Right ventricle myocardium inferior (tissue), 1 donor: Measurements from ENCODE around the gene SDHD. TPM values are rescaled to one million over a fixed set of nuclear protein-coding genes. Genes with fewer than 3 reads are reported as not detected.
"Not testable (repeated sequence)": the region's sequence is repeated elsewhere in the genome, so short reads cannot be mapped to it uniquely, and the experiment has no call there.

ENCODE experiments used
- ATAC-seq: fragments of 200-7000 bp; cut with Tn5 transposase; one replicate; pipeline ENCODE4 v1.9.1; 2020; ENCODE audit warnings: mild to moderate bottlenecking, moderate library complexity
- DNase-seq: peaks from one replicate; pipeline ENCODE4 v3.0.0; 2021; ENCODE audit errors: missing footprints
- intact Hi-C: fragments of 100-400 bp; cut with DNase I; formaldehyde crosslinking; loops from one replicate; pipeline ENCODE4 v1.11.0; 2022
- long read RNA-seq: library from polyadenylated mRNA; unstranded; transcript quantifications from one replicate; pipeline ENCODE4 v2.0.0, GENCODE V29; 2021
- total RNA-seq: library from RNA; stranded (reverse); fragmentation: NEBNext Ultra II Directional; extraction: Animal tissue kit (Norgen Biotek cat#: 25700); gene quantifications from one replicate; pipeline ENCODE4 v1.2.1, GENCODE V29; 2021
- donor health status: DM: no; HTN: yes; CAD: no; lungs with severe emphysema.

SDHD gene
- 281 TPM for total RNA-seq
- long read RNA-seq, transcript SDHD-201 (4 exons, 1,439 nt): major isoform, 234 of 241 reads
- long read RNA-seq, partial matches to known transcripts: 6 of 241 reads
- long read RNA-seq, other reads (novel, unspliced or antisense): 0 of 241 reads

GRCh38 chr11:112086422-112087191, at the start of gene SDHD, which contains the start of gene TIMM8B:
Gene SDHD, plus strand, starts transcription at chr11:112086873. Its CDS starts 35 bp downstream, at chr11:112086908.
Gene TIMM8B, minus strand, starts transcription at chr11:112086756. Its CDS starts 33 bp downstream, at chr11:112086723.
- peak; percentile 96 for DNase-seq
- ATAC-seq: peak; percentile 96
- intact Hi-C loops: loop anchor here (2.0 to 5.0 kb wide), 2 partner anchors 159 to 208 kb away; partner anchors contain the start of genes CFAP68 and FDXACB1

DNA sequence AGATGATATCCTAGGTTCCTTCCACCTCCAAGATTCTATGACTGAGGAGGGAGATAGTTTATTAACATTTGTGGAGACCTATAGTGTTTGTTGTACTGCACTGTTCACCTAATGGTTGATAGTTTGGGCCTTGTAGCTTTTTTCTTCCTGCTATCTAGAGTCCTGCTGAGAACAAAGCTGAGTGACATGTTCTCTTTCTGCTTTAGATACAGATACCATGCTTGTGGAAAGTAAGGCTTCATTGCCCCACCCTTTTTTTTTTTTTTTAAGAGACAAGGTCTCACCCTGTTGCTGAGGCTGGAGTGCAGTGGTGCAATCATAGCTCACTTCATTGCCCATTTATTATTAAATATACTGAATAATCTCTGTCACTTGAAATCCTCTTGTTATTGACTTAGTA, 49.1 kb upstream of the SDHD start:
- no peak for ATAC-seq
- intact Hi-C loops: no loop called here
- no peak for DNase-seq

DNA sequence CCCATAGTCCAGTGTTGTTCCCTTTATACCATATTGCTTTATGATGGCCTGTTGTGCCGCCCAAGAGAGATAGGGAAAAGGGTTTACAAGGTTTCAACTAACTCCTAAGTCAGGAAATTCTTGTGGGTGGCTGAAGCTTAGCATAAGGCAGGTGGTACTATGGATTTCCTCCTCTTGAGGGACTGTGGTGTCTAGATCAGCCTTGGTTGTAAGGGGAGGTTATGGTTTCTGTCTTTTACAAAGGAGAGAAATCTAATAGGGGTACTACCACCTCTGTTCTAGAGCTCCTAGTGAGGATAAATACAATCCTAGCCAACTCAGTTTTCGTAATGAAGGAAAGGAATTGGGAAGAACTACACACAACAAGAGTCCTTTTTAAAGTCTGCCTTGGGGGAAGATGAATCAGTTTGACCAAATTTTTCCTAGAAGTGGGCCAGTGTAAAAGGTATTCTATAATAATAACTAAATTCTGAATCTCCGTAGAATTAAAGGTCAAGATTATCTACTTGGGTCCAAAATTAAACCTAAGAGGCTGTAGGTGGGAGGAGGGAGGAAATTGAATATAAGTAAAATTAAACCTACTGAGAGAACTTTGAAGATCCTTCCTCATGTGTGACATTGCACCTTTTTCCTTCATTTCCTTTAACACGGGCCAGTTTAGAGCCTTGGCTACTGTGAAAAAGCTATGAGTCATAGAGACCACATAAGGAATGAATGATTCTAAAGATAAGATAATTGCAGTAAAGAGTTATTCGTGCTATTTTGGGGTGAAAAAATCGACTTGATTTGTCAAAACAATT, 44.3 kb upstream of the SDHD start:
- no peak for DNase-seq
- ATAC-seq: no peak
- intact Hi-C loops: no loop called here

- intact Hi-C loops: no loop called here
- no peak for DNase-seq
- ATAC-seq: no peak
Measured at GRCh38 chr11:112042961-112043304, 43.7 kb upstream of the SDHD start.

GRCh38 chr11:112044961-112045360, 41.7 kb upstream of the SDHD start:
- no peak for DNase-seq
- no peak for ATAC-seq
- intact Hi-C loops: no loop called here

- DNase-seq, ATAC-seq, intact Hi-C loops: not testable (repeated sequence)
Measured at GRCh38 chr11:112046647-112047046, 40.0 kb upstream of the SDHD start.

DNA sequence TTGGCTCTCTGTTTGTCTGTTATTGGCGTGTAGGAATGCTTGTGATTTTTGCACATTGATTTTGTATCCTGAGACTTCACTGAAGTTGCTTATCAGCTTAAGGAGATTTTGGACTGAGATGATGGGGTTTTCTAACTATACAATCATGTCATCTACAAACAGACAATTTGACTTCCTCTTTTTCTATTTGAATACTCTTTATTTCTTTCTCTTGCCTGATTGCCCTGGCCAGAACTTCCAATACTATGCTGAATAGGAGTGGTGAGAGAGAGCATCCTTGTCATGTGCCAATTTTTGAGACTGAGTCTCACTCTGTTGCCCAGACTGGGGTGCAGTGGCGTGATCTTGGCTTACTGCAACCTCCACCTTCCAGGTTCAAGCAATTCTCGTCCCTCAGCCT, 38.4 kb upstream of the SDHD start:
- ATAC-seq, intact Hi-C loops, DNase-seq: not testable (repeated sequence)

GRCh38 chr11:112049777-112050176, 36.9 kb upstream of the SDHD start:
- DNase-seq (no peak), ATAC-seq (no peak)
- intact Hi-C loops: no loop called here

- DNase-seq (no peak), ATAC-seq (no peak)
- intact Hi-C loops: no loop called here
Measured at GRCh38 chr11:112050721-112051120, 36.0 kb upstream of the SDHD start.

- intact Hi-C loops: no loop called here
- DNase-seq: no peak
Measured at GRCh38 chr11:112051768-112052167, 34.9 kb upstream of the SDHD start.

GRCh38 chr11:112057170-112057569, 29.5 kb upstream of the SDHD start:
- no peak for ATAC-seq
- intact Hi-C loops: no loop called here
- no peak for DNase-seq

More at GRCh38 chr11:112051768-112052167, 34.9 kb upstream of the SDHD start:
- ATAC-seq: no peak

DNA sequence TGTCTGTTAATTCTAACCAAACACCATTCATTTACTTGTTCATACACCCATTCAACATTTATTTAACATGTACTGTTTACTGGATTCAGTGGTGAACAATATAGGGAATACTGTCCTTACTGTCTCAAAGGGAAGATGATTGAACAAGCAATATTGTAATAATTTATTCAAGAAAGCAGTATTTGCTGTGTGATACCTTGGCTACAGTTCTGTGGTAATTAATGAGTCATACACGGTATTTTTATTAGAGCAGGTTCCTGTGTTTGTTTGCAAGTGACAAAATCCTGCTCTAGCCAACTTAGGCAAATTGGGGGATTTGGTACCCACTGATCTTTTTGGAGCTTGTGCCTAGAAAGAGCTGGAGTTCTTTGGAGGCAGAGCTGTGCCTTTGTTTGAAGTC, 28.6 kb upstream of the SDHD start:
- DNase-seq (no peak), ATAC-seq (no peak)
- intact Hi-C loops: no loop called here

GRCh38 chr11:112062923-112063322, 23.8 kb upstream of the SDHD start:
- no peak for ATAC-seq
- intact Hi-C loops: no loop called here
- no peak for DNase-seq

DNA sequence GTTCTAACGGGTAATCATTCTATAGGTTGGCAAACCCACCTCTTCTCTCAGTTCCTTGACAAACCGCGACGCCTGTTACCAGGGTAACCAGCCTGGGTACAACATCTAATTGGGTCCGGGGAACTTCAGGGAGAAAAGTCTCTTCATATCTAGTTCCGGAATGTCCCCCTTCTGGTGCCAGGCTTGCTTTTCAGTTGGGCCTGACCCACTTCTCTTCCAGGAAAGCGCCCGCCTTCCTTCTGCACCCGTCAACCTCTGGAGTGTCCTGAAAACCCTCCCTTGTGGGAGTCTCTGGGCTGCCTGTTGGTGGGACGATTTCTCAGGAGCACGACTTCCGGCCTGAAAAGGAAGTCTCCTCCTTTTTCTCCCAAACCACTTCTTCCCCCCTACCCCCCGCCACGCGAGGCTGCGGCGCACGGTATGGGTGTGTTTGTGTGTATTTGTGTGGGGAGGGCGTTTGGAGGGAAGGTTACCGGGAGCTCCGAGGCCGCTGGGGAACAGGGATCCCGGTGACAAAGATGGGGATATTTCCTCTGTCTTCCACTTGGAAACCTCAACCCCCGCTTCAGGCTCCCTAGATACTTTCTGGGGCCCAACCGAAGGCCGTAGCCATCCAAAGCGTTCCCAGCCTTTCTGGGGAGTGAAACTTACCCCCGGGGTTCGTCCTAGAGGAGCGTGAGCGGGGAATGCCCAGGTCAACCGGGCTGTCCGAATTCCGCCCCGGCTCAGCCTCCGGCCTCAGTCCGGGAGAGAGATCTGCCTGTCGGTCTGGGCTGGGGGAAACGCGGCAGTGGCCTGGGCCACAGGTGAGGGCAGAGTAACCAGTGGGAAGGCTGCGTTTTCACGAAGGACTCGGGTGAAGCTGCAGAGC, 12.5 kb upstream of the SDHD start, which contains the start of the genes NKAPD1 and PIH1D2:
TSS of gene NKAPD1 (plus strand) at position 359 of the 871 bp plus-strand sequence. CDS start 1,276 bp downstream, outside the sequence.
TSS of gene PIH1D2 (minus strand) at position 77 of the 871 bp plus-strand sequence. CDS start 843 bp downstream, outside the sequence.
- peak; percentile 90 for ATAC-seq
- intact Hi-C loops: no loop called here

DNA sequence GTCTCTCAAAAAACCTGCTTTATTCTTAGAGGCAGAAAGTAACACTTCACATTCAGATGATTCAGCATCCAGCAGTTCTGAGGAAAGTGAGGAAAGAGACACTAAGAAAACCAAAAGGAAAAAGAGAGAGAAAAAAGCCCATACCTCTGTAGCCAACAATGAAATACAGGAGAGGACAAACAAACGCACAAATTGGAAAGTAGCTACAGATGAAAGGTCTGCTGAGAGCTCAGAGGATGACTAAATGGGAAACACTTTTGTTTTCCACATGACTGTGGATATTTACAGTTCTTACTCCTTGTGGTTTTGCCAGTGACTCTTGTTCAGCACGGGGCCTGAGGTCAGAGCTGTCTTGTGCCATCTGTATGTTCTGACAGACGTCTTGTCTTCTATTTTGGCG, 3.9 kb upstream of the SDHD start:
- no peak for DNase-seq
- ATAC-seq: no peak
- intact Hi-C loops: no loop called here

More for the DNA sequence above, 12.5 kb upstream of the SDHD start, which contains the start of the genes NKAPD1 and PIH1D2:
- DNase-seq: peak; percentile 85

DNA sequence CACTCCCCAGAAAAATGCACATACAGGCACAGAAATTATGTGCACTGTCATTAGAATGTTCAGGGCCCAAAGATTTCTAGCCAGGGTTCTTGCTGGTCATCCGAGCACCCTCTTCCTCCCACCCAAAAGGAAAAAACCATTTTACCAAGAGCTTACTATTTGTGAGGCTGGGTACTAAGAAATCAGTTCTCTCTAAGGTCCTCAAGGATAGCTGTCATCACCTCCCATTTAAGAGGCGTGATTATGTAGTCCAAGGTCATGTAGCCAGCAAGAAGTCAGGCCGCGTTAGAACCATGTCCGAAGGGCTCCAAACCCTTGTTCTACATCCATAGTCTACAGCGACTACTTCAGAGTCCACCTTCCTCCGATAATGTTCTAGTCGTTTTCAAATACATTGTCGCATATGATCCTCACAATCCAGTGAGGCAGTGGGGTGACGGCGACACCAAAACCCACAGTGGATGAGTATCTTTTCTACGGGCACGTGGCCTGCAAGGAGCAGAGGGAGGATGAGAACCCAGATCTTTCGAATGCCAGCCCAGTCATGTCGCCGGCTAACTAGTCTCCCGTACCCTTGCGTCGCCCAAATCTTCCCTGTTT, 751 bp upstream of the SDHD start:
- DNase-seq: no peak
- intact Hi-C loops: loop anchor here (2.0 to 5.0 kb wide), 2 partner anchors 159 to 207 kb away; partner anchors contain the start of genes CFAP68 and FDXACB1

GRCh38 chr11:112087212-112087611, 539 bp downstream of the SDHD start:
- peak; percentile 6 for ATAC-seq
- DNase-seq: no peak
- intact Hi-C loops: loop anchor here (2.0 to 5.0 kb wide), 2 partner anchors 160 to 208 kb away; partner anchors contain the start of genes CFAP68 and FDXACB1

More for the DNA sequence above, 751 bp upstream of the SDHD start:
- peak; percentile 24 for ATAC-seq

- intact Hi-C loops, ATAC-seq, DNase-seq: not testable (repeated sequence)
Measured at GRCh38 chr11:112095302-112095701, 8.6 kb downstream of the SDHD start.
